ENCODE measurements around the gene DCTN4. TPM values are rescaled to one million over a fixed set of nuclear protein-coding genes. Genes with fewer than 3 reads are reported as not detected.
A peak's percentile ranks its signal among the peaks of the same experiment; 100 is the strongest.

The DCTN4 gene
- polyA plus RNA-seq, 1 experiment: 61.1 TPM

DNA sequence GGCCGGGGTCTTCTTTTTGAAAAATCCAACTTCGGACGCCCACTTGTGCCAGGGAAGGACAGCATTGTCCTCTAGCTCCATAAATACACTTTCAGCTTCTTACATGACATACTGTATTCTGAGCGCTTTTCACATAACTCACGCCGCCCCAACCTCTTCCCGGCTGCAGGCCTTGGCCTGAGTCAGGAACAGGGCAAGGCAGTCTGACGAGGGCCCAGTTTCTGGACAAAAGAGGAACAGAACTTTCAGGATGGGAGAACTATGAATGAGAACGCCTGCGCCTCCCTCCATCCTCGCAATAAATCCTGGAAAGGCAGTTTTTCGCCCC, 650 bp downstream of the DCTN4 start:
- DNase-seq (ENCODE audit: low read depth, low spot score): no peak
- Histone ChIP-seq H3K9me3 (ENCODE audit: control insufficient read depth, insufficient read depth, low read length) (no peaks in the 10 kb centered on the region), H3K4me3 (ENCODE audit: low read depth, low read length) (peak overlapping the region; percentile 88), H3K27me3 (ENCODE audit: control insufficient read depth, insufficient read depth, low read length) (no peaks in the 10 kb centered on the region), H3K27ac (ENCODE audit: low read depth, low read length) (peak overlapping the region; percentile 97)
- CTCF ChIA-PET: interaction anchor here (1.0 to 2.6 kb wide), 4 partner anchors 21 to 88 kb away, joined by 3 to 11 read pairs (median 4); partner anchors contain the start of genes IRGM and SMIM3
- POLR2A ChIA-PET: interaction anchor here (0.5 to 2.5 kb wide), 5 partner anchors 21 to 136 kb away, joined by 3 to 26 read pairs (median 5); partner anchors contain the start of genes RBM22 and SMIM3
- TF ChIP-seq, protein P1, sequence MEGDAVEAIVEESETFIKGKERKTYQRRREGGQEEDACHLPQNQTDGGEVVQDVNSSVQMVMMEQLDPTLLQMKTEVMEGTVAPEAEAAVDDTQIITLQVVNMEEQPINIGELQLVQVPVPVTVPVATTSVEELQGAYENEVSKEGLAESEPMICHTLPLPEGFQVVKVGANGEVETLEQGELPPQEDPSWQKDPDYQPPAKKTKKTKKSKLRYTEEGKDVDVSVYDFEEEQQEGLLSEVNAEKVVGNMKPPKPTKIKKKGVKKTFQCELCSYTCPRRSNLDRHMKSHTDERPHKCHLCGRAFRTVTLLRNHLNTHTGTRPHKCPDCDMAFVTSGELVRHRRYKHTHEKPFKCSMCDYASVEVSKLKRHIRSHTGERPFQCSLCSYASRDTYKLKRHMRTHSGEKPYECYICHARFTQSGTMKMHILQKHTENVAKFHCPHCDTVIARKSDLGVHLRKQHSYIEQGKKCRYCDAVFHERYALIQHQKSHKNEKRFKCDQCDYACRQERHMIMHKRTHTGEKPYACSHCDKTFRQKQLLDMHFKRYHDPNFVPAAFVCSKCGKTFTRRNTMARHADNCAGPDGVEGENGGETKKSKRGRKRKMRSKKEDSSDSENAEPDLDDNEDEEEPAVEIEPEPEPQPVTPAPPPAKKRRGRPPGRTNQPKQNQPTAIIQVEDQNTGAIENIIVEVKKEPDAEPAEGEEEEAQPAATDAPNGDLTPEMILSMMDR (IDR thresholded peaks at IDR 0.05; ENCODE audit: low read depth, low read length): no peak

- ChIA-PET POLR2A (no interaction called here), CTCF (interaction anchor here (0.6 to 2.6 kb wide), 2 partner anchors 22 to 299 kb away, joined by 7 to 11 read pairs; partner anchors contain the start of gene SMIM3)
- H3K27ac ChIP-seq (ENCODE audit: low read depth, low read length): no peak overlapping the region
- peak overlapping the region; percentile 88 for H3K4me3 ChIP-seq (ENCODE audit: low read depth, low read length)
- DNase-seq (ENCODE audit: low read depth, low spot score): no peak
- no peaks in the 10 kb centered on the region for H3K9me3 ChIP-seq (ENCODE audit: control insufficient read depth, insufficient read depth, low read length)
- no peaks in the 10 kb centered on the region for H3K27me3 ChIP-seq (ENCODE audit: control insufficient read depth, insufficient read depth, low read length)
- TF ChIP-seq, protein P1 (IDR thresholded peaks at IDR 0.05; ENCODE audit: low read depth, low read length): no peak
Measured at GRCh38 chr5:150757087-150757649, 1.6 kb downstream of the DCTN4 start.

DNA sequence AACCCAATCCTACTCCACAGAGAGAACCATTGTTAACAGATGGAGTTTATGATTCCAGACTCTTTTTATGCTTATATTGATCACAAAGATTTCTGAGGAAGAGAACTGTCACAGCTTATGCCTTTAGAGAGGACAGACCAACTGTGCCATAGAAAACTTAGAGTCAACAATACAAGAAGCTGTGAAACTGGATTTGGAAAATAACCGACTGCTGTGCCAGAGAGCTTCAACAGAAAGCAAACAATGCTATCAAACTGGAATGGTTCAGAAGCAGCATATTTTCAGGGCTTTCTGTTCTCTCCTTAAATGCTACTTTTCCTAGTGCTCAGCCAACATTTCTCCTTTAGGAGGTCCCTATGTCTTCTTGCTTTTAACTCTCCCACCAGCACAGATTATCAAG, 5.0 kb downstream of the DCTN4 start:
- TF ChIP-seq, protein P1 (IDR thresholded peaks at IDR 0.05; ENCODE audit: low read depth, low read length): no peak
- CTCF ChIA-PET: no interaction called here
- Histone ChIP-seq H3K27ac (ENCODE audit: low read depth, low read length) (no peak overlapping the region), H3K27me3 (ENCODE audit: control insufficient read depth, insufficient read depth, low read length) (no peaks in the 10 kb centered on the region), H3K4me3 (ENCODE audit: low read depth, low read length) (no peak overlapping the region), H3K9me3 (ENCODE audit: control insufficient read depth, insufficient read depth, low read length) (no peaks in the 10 kb centered on the region)
- DNase-seq (ENCODE audit: low read depth, low spot score): no peak
- POLR2A ChIA-PET: no interaction called here

- DNase-seq (ENCODE audit: low read depth, low spot score): no peak
- TF ChIP-seq, protein P1 (IDR thresholded peaks at IDR 0.05; ENCODE audit: low read depth, low read length): no peak
- no peaks in the 10 kb centered on the region for H3K27me3 ChIP-seq (ENCODE audit: control insufficient read depth, insufficient read depth, low read length)
- H3K9me3 ChIP-seq (ENCODE audit: control insufficient read depth, insufficient read depth, low read length): no peaks in the 10 kb centered on the region
- no peak overlapping the region for H3K4me3 ChIP-seq (ENCODE audit: low read depth, low read length)
- CTCF ChIA-PET: interaction anchor here (1.2 kb wide), 1 partner anchor 25 kb away, joined by 3 read pairs; the partner anchor contains the start of gene SMIM3
- no peak overlapping the region for H3K27ac ChIP-seq (ENCODE audit: low read depth, low read length)
- POLR2A ChIA-PET: no interaction called here
Measured at GRCh38 chr5:150753463-150753862, 5.4 kb downstream of the DCTN4 start.

- Histone ChIP-seq H3K27ac (ENCODE audit: low read depth, low read length) (no peak overlapping the region), H3K9me3 (ENCODE audit: control insufficient read depth, insufficient read depth, low read length) (no peaks in the 10 kb centered on the region), H3K27me3 (ENCODE audit: control insufficient read depth, insufficient read depth, low read length) (no peaks in the 10 kb centered on the region), H3K4me3 (ENCODE audit: low read depth, low read length) (no peak overlapping the region)
- DNase-seq (ENCODE audit: low read depth, low spot score): no peak
- CTCF ChIA-PET: interaction anchor here (0.7 to 1.2 kb wide), 4 partner anchors 28 to 192 kb away, joined by 3 to 4 read pairs (median 3); partner anchors contain the start of gene SMIM3
- TF ChIP-seq, protein P1 (IDR thresholded peaks at IDR 0.05; ENCODE audit: low read depth, low read length): no peak
- POLR2A ChIA-PET: interaction anchor here (0.6 to 1.0 kb wide), 2 partner anchors 17 to 27 kb away, joined by 4 read pairs; partner anchors contain the start of gene SMIM3
Measured at GRCh38 chr5:150751096-150751891, 7.5 kb downstream of the DCTN4 start.

All from AG04450 (cell line).